HG03432 (cell line): ENCODE results near the gene SLC24A3.

Experiments used
- ATAC-seq: cut with Tn5 transposase; IDR thresholded peaks from one replicate; pipeline ENCODE4 v1.9.1; 2021; ENCODE audit warnings: mild to moderate bottlenecking, moderate library complexity; ENCODE audit not compliant: unreplicated experiment

Gene SLC24A3

GRCh38 chr20:19236371-19237055, 24.1 kb downstream of the SLC24A3 start:
- ATAC-seq = no peak

GRCh38 chr20:19241440-19241839, 29.0 kb downstream of the SLC24A3 start:
- no peak for ATAC-seq

GRCh38 chr20:19244291-19244690, 31.8 kb downstream of the SLC24A3 start:
- no peak for ATAC-seq

- no peak for ATAC-seq
Measured at GRCh38 chr20:19249106-19249879, 36.9 kb downstream of the SLC24A3 start.

GRCh38 chr20:19250346-19250745, 37.9 kb downstream of the SLC24A3 start:
- ATAC-seq = no peak

- no peak for ATAC-seq
Measured at GRCh38 chr20:19251506-19251905, 39.1 kb downstream of the SLC24A3 start.

- no peak for ATAC-seq
Measured at GRCh38 chr20:19251958-19252357, 39.5 kb downstream of the SLC24A3 start.

- ATAC-seq = no peak
Measured at GRCh38 chr20:19252451-19253120, 40.1 kb downstream of the SLC24A3 start.

- ATAC-seq = no peak
Measured at GRCh38 chr20:19253316-19253715, 40.9 kb downstream of the SLC24A3 start.

GRCh38 chr20:19253916-19254820, 41.7 kb downstream of the SLC24A3 start:
- no peak for ATAC-seq

- no peak for ATAC-seq
Measured at GRCh38 chr20:19254956-19255355, 42.5 kb downstream of the SLC24A3 start.

- no peak for ATAC-seq
Measured at GRCh38 chr20:19256085-19256484, 43.6 kb downstream of the SLC24A3 start.

GRCh38 chr20:19256906-19257595, 44.6 kb downstream of the SLC24A3 start:
- no peak for ATAC-seq

- ATAC-seq = no peak
Measured at GRCh38 chr20:19257865-19258264, 45.4 kb downstream of the SLC24A3 start.

GRCh38 chr20:19259141-19259591, 46.7 kb downstream of the SLC24A3 start:
- no peak for ATAC-seq

- ATAC-seq = no peak
Measured at GRCh38 chr20:19260412-19261090, 48.1 kb downstream of the SLC24A3 start.

- no peak for ATAC-seq
Measured at GRCh38 chr20:19264191-19264590, 51.7 kb downstream of the SLC24A3 start.

- ATAC-seq = no peak
Measured at GRCh38 chr20:19265646-19266374, 53.4 kb downstream of the SLC24A3 start.

GRCh38 chr20:19268426-19268825, 56.0 kb downstream of the SLC24A3 start:
- no peak for ATAC-seq
